HG03159 (cell line): ENCODE measurements around the gene ASGR2.

Experiments used
- ATAC-seq: cut with Tn5 transposase; IDR thresholded peaks from one replicate; pipeline ENCODE4 v1.9.1; 2021; ENCODE audit warnings: mild to moderate bottlenecking, moderate library complexity; ENCODE audit not compliant: unreplicated experiment

ASGR2 gene

GRCh38 chr17:7068268-7068667 is 46.4 kb downstream of the ASGR2 start:
- no peak for ATAC-seq

- ATAC-seq: no peak
Measured at GRCh38 chr17:7067198-7067597, 47.4 kb downstream of the ASGR2 start.

GRCh38 chr17:7064261-7064660 is 50.4 kb downstream of the ASGR2 start:
- ATAC-seq: no peak

GRCh38 chr17:7063518-7064094 is 51.0 kb downstream of the ASGR2 start:
- ATAC-seq: no peak

- no peak for ATAC-seq
Measured at GRCh38 chr17:7060165-7060891, 54.3 kb downstream of the ASGR2 start.

GRCh38 chr17:7058831-7059447 is 55.7 kb downstream of the ASGR2 start:
- ATAC-seq: no peak

GRCh38 chr17:7056386-7056785 is 58.2 kb downstream of the ASGR2 start:
- no peak for ATAC-seq
